Esophagus squamous epithelium (tissue), 5 donors: ENCODE results near the gene CTSF. TPM values are rescaled to one million over a fixed set of nuclear protein-coding genes. Genes with fewer than 3 reads are reported as not detected.
"Not testable (repeated sequence)": the region's sequence is repeated elsewhere in the genome, so short reads cannot be mapped to it uniquely, and the experiment has no call there.

ENCODE experiments used
- DNase-seq: peaks from one replicate; lab custom pipeline; 2025; lab: John Stamatoyannopoulos, UW
- H3K27ac ChIP-seq, 4 donors: fragments of 200-600 bp; sonication (generic); one replicate each; pipeline ENCODE4 v1.5.1; 2016 to 2019; ENCODE audit warnings: mild to moderate bottlenecking in 1 of 4
- H3K27me3 ChIP-seq, 4 donors: fragments of 200-600 bp; sonication (generic); 1 replicate in 3 of 4; 2 replicates in 1 of 4; pipeline versions ENCODE4 v1.5.1 to v1.6.0; 2017 to 2021; ENCODE audit warnings: antibody characterized with exemption in 1 of 4
- H3K36me3 ChIP-seq, 3 donors: fragments of 200-600 bp; sonication (generic); one replicate each; pipeline ENCODE4 v1.5.1; 2016 to 2019
- H3K4me1 ChIP-seq, 3 donors: fragments of 200-600 bp; sonication (generic); one replicate each; pipeline ENCODE4 v1.5.1; 2017 to 2019
- H3K4me3 ChIP-seq, 4 donors: fragments of 200-600 bp; sonication (generic); 1 replicate in 3 of 4; 2 replicates in 1 of 4; pipeline ENCODE4 v1.5.1; 2016 to 2019; ENCODE audit warnings: mild to moderate bottlenecking in 2 of 4, moderate library complexity in 1 of 4
- H3K9me3 ChIP-seq, 3 donors: fragments of 200-600 bp; sonication (generic); one replicate each; pipeline ENCODE4 v1.5.1; 2016 to 2019
- CTCF ChIP-seq, 6 experiments: fragments of 450-650 bp in 4 of 6; fragments of 200-600 bp in 2 of 6; sonication (generic) in 2 of 6; IDR thresholded peaks; one replicate each; pipeline ENCODE4 v1.5.1; 2016 to 2019; ENCODE audit warnings: antibody characterized with exemption in 6 of 6, mild to moderate bottlenecking in 4 of 6, moderate library complexity in 4 of 6
- POLR2A ChIP-seq, 4 donors: fragments of 450-650 bp; IDR thresholded peaks; one replicate each; pipeline ENCODE4 v1.6.1; 2017; ENCODE audit warnings: antibody characterized with exemption in 4 of 4, mild to moderate bottlenecking in 4 of 4, moderate library complexity in 3 of 4
- WGBS, 2 donors: methylation state at CpG; one replicate each; pipeline ENCODE4 v1.1.5; 2018; 5-methylcytosine and 5-hydroxymethylcytosine counted together
- intact Hi-C: fragments of 100-400 bp; cut with DNase I; formaldehyde crosslinking; loops from one replicate; pipeline ENCODE4 v1.15.0; 2022
- total RNA-seq, 4 donors: library from RNA; depleted of rRNA; stranded (reverse); fragments of >200 nt; gene quantifications; one replicate each; pipeline ENCODE4 v1.1.0, GENCODE V29; 2016
- donor health status: DM: yes; HTN: yes; CAD: no.

CTSF gene
- total RNA-seq, 4 donors from 2014 or later = 3.3 to 47.3 (median 13.0) TPM

GRCh38 chr11:66541892-66542291, 26.5 kb downstream of the CTSF start:
- WGBS, 2 donors = 79 to 80% methylated on average over 2 to 4 of the region's 4 CpGs
- no peak for DNase-seq
- intact Hi-C loops = no loop called here
- Histone ChIP-seq H3K9me3 (no peaks in the 10 kb centered on the region), H3K27ac (no peak overlapping the region), H3K4me3 (no peak overlapping the region), H3K36me3 (peaks cover 0 to 65% (median 0%) of the 10 kb centered on the region in 3 donors), H3K4me1 (peaks cover 7 to 36% (median 24%) of the 10 kb centered on the region in 3 donors), H3K27me3 (no peaks in the 10 kb centered on the region)
- TF ChIP-seq CTCF (IDR thresholded peaks at IDR 0.05) = no peak
- no peak for TF ChIP-seq POLR2A (IDR thresholded peaks at IDR 0.05)

GRCh38 chr11:66540598-66540997, 27.8 kb downstream of the CTSF start:
- intact Hi-C loops, H3K27me3 ChIP-seq, DNase-seq, H3K9me3 ChIP-seq, H3K27ac ChIP-seq, H3K4me3 ChIP-seq: not testable (repeated sequence)
- 75 to 91% methylated on average over 8 of the region's 8 CpGs for WGBS, 2 donors
- Histone ChIP-seq H3K4me1 (peaks cover 6 to 26% (median 18%) of the 10 kb centered on the region in 3 donors), H3K36me3 (peaks cover 0 to 78% (median 0%) of the 10 kb centered on the region in 3 donors)

- Histone ChIP-seq H3K4me3 (no peak overlapping the region), H3K27me3 (no peaks in the 10 kb centered on the region), H3K9me3 (no peaks in the 10 kb centered on the region), H3K27ac (no peak overlapping the region), H3K36me3 (peaks cover 0 to 86% (median 0%) of the 10 kb centered on the region in 3 donors), H3K4me1 (peaks cover 0 to 18% (median 13%) of the 10 kb centered on the region in 3 donors)
- DNase-seq = no peak
- TF ChIP-seq CTCF (IDR thresholded peaks at IDR 0.05) (no peak), POLR2A (IDR thresholded peaks at IDR 0.05) (no peak)
- intact Hi-C loops = no loop called here
- WGBS, 2 donors = 98% methylated on average over 9 of the region's 10 CpGs; no CpG with 5 or more reads in 1 of the 2 donors
Observed at GRCh38 chr11:66539870-66540213, 28.6 kb downstream of the CTSF start.

GRCh38 chr11:66539170-66539869, 29.1 kb downstream of the CTSF start:
- H3K36me3 ChIP-seq = peaks cover 0 to 90% (median 0%) of the 10 kb centered on the region in 3 donors
- H3K27ac ChIP-seq = no peak overlapping the region
- WGBS, 2 donors = 79 to 85% methylated on average over 4 to 12 of the region's 16 CpGs
- no peaks in the 10 kb centered on the region for H3K9me3 ChIP-seq
- H3K4me3 ChIP-seq = no peak overlapping the region
- no peaks in the 10 kb centered on the region for H3K27me3 ChIP-seq
- peaks cover 0 to 13% (median 8%) of the 10 kb centered on the region in 3 donors for H3K4me1 ChIP-seq
- intact Hi-C loops = no loop called here
- DNase-seq = no peak
- TF ChIP-seq CTCF (IDR thresholded peaks at IDR 0.05) = no peak

- H3K36me3 ChIP-seq = peaks cover under 1 to 80% (median 3%) of the 10 kb centered on the region in 3 donors
- TF ChIP-seq POLR2A (IDR thresholded peaks at IDR 0.05) (no peak), CTCF (IDR thresholded peaks at IDR 0.05) (no peak)
- intact Hi-C loops = no loop called here
- no peaks in the 10 kb centered on the region for H3K27me3 ChIP-seq
- H3K4me1 ChIP-seq = no peaks in the 10 kb centered on the region
- H3K9me3 ChIP-seq = no peaks in the 10 kb centered on the region
- 75 to 79% methylated on average over 5 to 6 of the region's 6 CpGs for WGBS, 2 donors
- no peak overlapping the region for H3K4me3 ChIP-seq
- H3K27ac ChIP-seq = no peak overlapping the region
- no peak for DNase-seq
Observed at GRCh38 chr11:66532784-66533183, 35.6 kb downstream of the CTSF start.
